ENCODE results near the gene BEGAIN. TPM values are rescaled to one million over a fixed set of nuclear protein-coding genes. Genes with fewer than 3 reads are reported as not detected.
A peak's percentile ranks its signal among the peaks of the same experiment; 100 is the strongest.

BEGAIN gene
- total and polyA plus RNA-seq, 2 of the 8 experiments (the other 6 are each of a cell fraction or from before 2014, with no cell fraction given), result 2.9 to 3.0 TPM

DNA sequence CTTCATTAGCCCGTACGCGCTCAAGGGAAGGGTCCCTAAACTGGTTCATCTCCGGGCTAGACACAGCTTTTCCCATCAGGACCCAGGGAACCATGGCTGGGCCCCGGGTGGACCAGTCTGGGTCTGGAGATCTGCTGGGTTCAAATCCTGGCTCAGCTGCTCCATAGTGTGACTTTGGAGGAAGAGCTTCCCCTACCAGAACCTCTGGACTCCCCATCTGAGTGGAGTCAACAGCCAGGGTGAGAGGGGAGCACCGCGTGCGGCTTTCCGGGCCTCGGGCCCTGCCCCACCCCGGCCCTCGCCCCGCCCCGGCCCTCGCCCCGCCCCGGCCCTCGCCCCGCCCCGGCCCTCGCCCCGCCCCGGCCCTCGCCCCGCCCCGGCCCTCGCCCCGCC is 41.2 kb downstream of the BEGAIN start:
- peak overlapping the region; percentile 5; the same call in 1 of the 2 replicates for H3K18ac ChIP-seq (ENCODE audit: extremely low read depth, low read length)
- no peaks in the 10 kb centered on the region for H3K79me1 ChIP-seq (ENCODE audit: low read depth, low read length)
- 87% methylated on average over 5 of the region's 28 CpGs; no CpG with 5 or more reads in 1 of the 2 experiments for WGBS, 2 experiments (ENCODE audit: extremely low coverage in 1 of 2, insufficient coverage in 1 of 2, insufficient read length in 1 of 2, insufficient replicate concordance in 2 of 2, low coverage in 1 of 2, low lambda C conversion rate in 2 of 2, missing lambda C conversion rate in 1 of 2)

More for the DNA sequence above, 41.2 kb downstream of the BEGAIN start:
- H2BK20ac ChIP-seq (ENCODE audit: low read length), result no peak overlapping the region
- no peaks in the 10 kb centered on the region for H3K79me2 ChIP-seq (ENCODE audit: control insufficient read depth in 1 of 2, insufficient read depth in 2 of 2, low read length in 2 of 2)
- H4K5ac ChIP-seq (ENCODE audit: insufficient read length, low read depth, low read length), result peak overlapping the region; percentile 50
- H4K8ac ChIP-seq (ENCODE audit: extremely low read depth, insufficient read depth, low read length), result no peak overlapping the region
- peaks cover 0 to 17% (median 8%) of the 10 kb centered on the region in 4 experiments; a peak in 5 of 7 replicates for H3K27me3 ChIP-seq (replicated peaks in 1 of 4; ENCODE audit: control insufficient read depth in 3 of 4, extremely low read depth in 1 of 4, insufficient read depth in 3 of 4, low read length in 3 of 4)
- FAIRE-seq (no peak), DNase-seq (ENCODE audit: low read depth in 1 of 2, low spot score in 2 of 2) (peak in 1 of 2 experiments; percentile 67)
- H4K91ac ChIP-seq (replicated peaks; ENCODE audit: insufficient read length, low read length), result no peak overlapping the region
- peaks cover 5% of the 10 kb centered on the region; the same call in 1 of the 2 replicates for H3K23me2 ChIP-seq (ENCODE audit: low read depth, low read length)
- peak overlapping the region; percentile 52 to 74 for H3K4me2 ChIP-seq (ENCODE audit: insufficient read depth in 1 of 2, low read depth in 2 of 2, low read length in 2 of 2)
- peak overlapping the region in 2 of 4 experiments; percentile 39 to 49; a peak in 3 of 8 replicates for H3K4me3 ChIP-seq (ENCODE audit: extremely low read depth in 1 of 4, insufficient read depth in 2 of 4, low read depth in 3 of 4, low read length in 4 of 4)
- peaks cover 6 to 13% (median 11%) of the 10 kb centered on the region in 4 experiments for H3K4me1 ChIP-seq (replicated peaks in 1 of 4; ENCODE audit: control insufficient read depth in 3 of 4, insufficient read depth in 4 of 4, low read length in 3 of 4)
- H2BK5ac ChIP-seq (ENCODE audit: low read depth, low read length), result no peak overlapping the region
- no peak overlapping the region for H2BK15ac ChIP-seq (ENCODE audit: low read length)
- H4K20me1 ChIP-seq (replicated peaks in 1 of 2; ENCODE audit: control insufficient read depth in 1 of 2, insufficient read depth in 2 of 2, low read length in 2 of 2), result peaks cover 0 to 1% of the 10 kb centered on the region in 2 experiments
- ChIA-PET POLR2A (ENCODE audit: partially characterized antibody) (interaction anchor here (1.2 to 2.2 kb wide), 2 partner anchors 15 to 24 kb away, joined by 3 to 5 read pairs; no protein-coding TSS in a partner anchor), CTCF (ENCODE audit: partially characterized antibody) (interaction anchor here (0.8 to 7.8 kb wide), 8 partner anchors 10 to 99 kb away, joined by 3 to 50 read pairs (median 3); no protein-coding TSS in a partner anchor)
- no peak overlapping the region for H3K23ac ChIP-seq (ENCODE audit: insufficient read length)
- no peaks in the 10 kb centered on the region for H3K36me3 ChIP-seq (ENCODE audit: control insufficient read depth in 2 of 4, insufficient read depth in 4 of 4, low read length in 3 of 4)
- TF ChIP-seq SAP30 (IDR thresholded peaks at IDR 0.05; ENCODE audit: insufficient read depth, insufficient replicate concordance, low read length) (no peak), CTBP2 (IDR thresholded peaks at IDR 0.05; ENCODE audit: borderline replicate concordance, insufficient read depth, insufficient read length, low read length) (no peak), YY1 (IDR thresholded peaks at IDR 0.05; ENCODE audit: low read depth, low read length) (no peak), FOSL1 (IDR thresholded peaks at IDR 0.05; ENCODE audit: insufficient read depth, low read depth, low read length) (no peak), BRCA1 (IDR thresholded peaks at IDR 0.05; ENCODE audit: low read depth, low read length) (no peak)
- H2AFZ ChIP-seq (ENCODE audit: low read length), result 0 out of 2 replicates have a peak overlapping the region, but pooled peaks have one; percentile 85
- H3K4ac ChIP-seq (replicated peaks; ENCODE audit: insufficient read length, low read depth, low read length), result no peak overlapping the region
- no peak overlapping the region for H2AK5ac ChIP-seq (ENCODE audit: low read depth, low read length)
- H3K27ac ChIP-seq (ENCODE audit: low read depth, low read length), result no peak overlapping the region
- no peak overlapping the region for H2BK120ac ChIP-seq (replicated peaks; ENCODE audit: low read depth, low read length)
- H3K14ac ChIP-seq (ENCODE audit: insufficient read length), result no peak overlapping the region
- H3K56ac ChIP-seq (replicated peaks; ENCODE audit: insufficient read length, low read depth, low read length), result no peak overlapping the region
- no peak overlapping the region for H3K9ac ChIP-seq (replicated peaks in 1 of 4; ENCODE audit: extremely low read depth in 1 of 4, low read depth in 3 of 4, low read length in 3 of 4)
- H2BK12ac ChIP-seq (ENCODE audit: low read depth, low read length), result no peak overlapping the region
- H3K9me3 ChIP-seq (ENCODE audit: insufficient read depth in 2 of 2, low read depth in 1 of 2, low read length in 1 of 2), result no peaks in the 10 kb centered on the region

Measured in H1 (cell line).